Embryonic facial prominence (tissue), 1 donor: ENCODE results near the gene EEFSEC.

Experiments used
- DNase-seq: peaks from one replicate; pipeline ENCODE4 v3.0.0-alpha.2; 2016; ENCODE audit errors: extremely low spot score

EEFSEC gene

GRCh38 chr3:128217702-128218547 lies 64.6 kb downstream of the EEFSEC start:
- no peak for DNase-seq

- no peak for DNase-seq
These were observed 65.4 kb downstream of the EEFSEC start for GRCh38 chr3:128218548-128219257.

- DNase-seq = no peak
These were observed 68.0 kb downstream of the EEFSEC start for GRCh38 chr3:128221328-128221727.

GRCh38 chr3:128222796-128223385 lies 69.6 kb downstream of the EEFSEC start:
- DNase-seq = no peak

GRCh38 chr3:128226186-128226725 lies 73.0 kb downstream of the EEFSEC start:
- no peak for DNase-seq

GRCh38 chr3:128226795-128227395 lies 73.6 kb downstream of the EEFSEC start:
- DNase-seq = no peak

- DNase-seq = no peak
These were observed 74.2 kb downstream of the EEFSEC start for GRCh38 chr3:128227507-128227906.

- DNase-seq = no peak
These were observed 75.2 kb downstream of the EEFSEC start for GRCh38 chr3:128228366-128228910.

- no peak for DNase-seq
These were observed 76.0 kb downstream of the EEFSEC start for GRCh38 chr3:128229106-128229857.

GRCh38 chr3:128231606-128232005 lies 78.3 kb downstream of the EEFSEC start:
- DNase-seq = no peak

- DNase-seq = peak; percentile 74
These were observed 79.3 kb downstream of the EEFSEC start for GRCh38 chr3:128232376-128233178.

GRCh38 chr3:128235207-128235926 lies 82.1 kb downstream of the EEFSEC start:
- DNase-seq = no peak

- DNase-seq = no peak
These were observed 83.4 kb downstream of the EEFSEC start for GRCh38 chr3:128236657-128237056.

- DNase-seq = no peak
These were observed 84.3 kb downstream of the EEFSEC start for GRCh38 chr3:128237348-128238183.

GRCh38 chr3:128238184-128238489 lies 84.9 kb downstream of the EEFSEC start:
- no peak for DNase-seq

GRCh38 chr3:128239304-128239703 lies 86.0 kb downstream of the EEFSEC start:
- no peak for DNase-seq

GRCh38 chr3:128240232-128240631 lies 87.0 kb downstream of the EEFSEC start:
- no peak for DNase-seq

GRCh38 chr3:128241741-128242140 lies 88.5 kb downstream of the EEFSEC start:
- no peak for DNase-seq
